Measurements from ENCODE around the gene PIGQ. TPM values are rescaled to one million over a fixed set of nuclear protein-coding genes. Genes with fewer than 3 reads are reported as not detected.

The PIGQ gene
- total and polyA plus RNA-seq, 2 of the 8 experiments (the other 6 are each of a cell fraction or from before 2014, with no cell fraction given) = 36.0 to 49.2 TPM

DNA sequence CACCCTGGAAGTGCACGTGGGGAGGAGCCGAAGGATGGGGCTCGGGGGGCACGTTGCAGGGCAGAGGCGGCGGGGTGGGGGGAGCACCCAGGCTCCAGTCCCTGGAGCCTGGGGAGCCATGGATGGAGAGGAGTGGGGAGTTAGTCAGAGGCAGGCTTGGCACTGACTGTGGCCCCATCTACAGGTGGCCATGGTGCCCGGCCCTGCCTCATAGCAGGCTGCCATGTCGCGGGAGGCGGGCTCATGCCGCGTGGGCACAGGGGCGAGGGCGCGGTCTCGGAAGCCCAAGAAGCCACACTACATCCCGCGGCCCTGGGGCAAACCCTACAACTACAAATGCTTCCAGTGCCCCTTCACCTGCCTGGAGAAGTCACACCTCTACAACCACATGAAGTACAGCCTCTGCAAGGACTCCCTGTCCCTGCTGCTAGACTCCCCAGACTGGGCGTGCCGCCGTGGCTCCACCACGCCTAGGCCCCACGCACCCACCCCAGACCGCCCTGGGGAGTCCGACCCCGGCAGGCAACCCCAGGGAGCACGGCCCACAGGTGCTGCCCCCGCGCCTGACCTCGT, 6.6 kb upstream of the PIGQ start:
- ChIA-PET CTCF (ENCODE audit: partially characterized antibody) (interaction anchor here (1.3 kb wide), 1 partner anchor 30 kb away, joined by 3 read pairs; no protein-coding TSS in a partner anchor), POLR2A (ENCODE audit: partially characterized antibody) (interaction anchor here (1.1 to 7.9 kb wide), 3 partner anchors 9 to 24 kb away, joined by 3 to 58 read pairs (median 4); no protein-coding TSS in a partner anchor)
- Histone ChIP-seq H3K27ac (ENCODE audit: low read depth, low read length) (no peak overlapping the region), H3K23ac (ENCODE audit: insufficient read length) (no peak overlapping the region), H2BK15ac (ENCODE audit: low read length) (no peak overlapping the region), H3K79me1 (ENCODE audit: low read depth, low read length) (no peaks in the 10 kb centered on the region), H3K18ac (ENCODE audit: extremely low read depth, low read length) (no peak overlapping the region), H3K9ac (replicated peaks in 1 of 4; ENCODE audit: extremely low read depth in 1 of 4, low read depth in 3 of 4, low read length in 3 of 4) (no peak overlapping the region), H3K4me2 (ENCODE audit: insufficient read depth in 1 of 2, low read depth in 2 of 2, low read length in 2 of 2) (no peak overlapping the region), H4K91ac (replicated peaks; ENCODE audit: insufficient read length, low read length) (no peak overlapping the region), H3K14ac (ENCODE audit: insufficient read length) (no peak overlapping the region), H2BK20ac (ENCODE audit: low read length) (no peak overlapping the region), H4K8ac (ENCODE audit: extremely low read depth, insufficient read depth, low read length) (no peak overlapping the region), H4K5ac (ENCODE audit: insufficient read length, low read depth, low read length) (no peak overlapping the region), H3K4me1 (replicated peaks in 1 of 4; ENCODE audit: control insufficient read depth in 3 of 4, insufficient read depth in 4 of 4, low read length in 3 of 4) (peaks cover 0 to 29% (median 14%) of the 10 kb centered on the region in 4 experiments; a peak in 4 of 7 replicates), H2BK120ac (replicated peaks; ENCODE audit: low read depth, low read length) (no peak overlapping the region), H4K20me1 (replicated peaks in 1 of 2; ENCODE audit: control insufficient read depth in 1 of 2, insufficient read depth in 2 of 2, low read length in 2 of 2) (peaks cover 0 to 3% of the 10 kb centered on the region in 2 experiments), H3K4ac (replicated peaks; ENCODE audit: insufficient read length, low read depth, low read length) (no peak overlapping the region), H3K79me2 (ENCODE audit: control insufficient read depth in 1 of 2, insufficient read depth in 2 of 2, low read length in 2 of 2) (no peaks in the 10 kb centered on the region), H3K4me3 (ENCODE audit: extremely low read depth in 1 of 4, insufficient read depth in 2 of 4, low read depth in 3 of 4, low read length in 4 of 4) (no peak overlapping the region), H2AK5ac (ENCODE audit: low read depth, low read length) (no peak overlapping the region), H3K27me3 (replicated peaks in 1 of 4; ENCODE audit: control insufficient read depth in 3 of 4, extremely low read depth in 1 of 4, insufficient read depth in 3 of 4, low read length in 3 of 4) (peaks cover 22 to 36% (median 30%) of the 10 kb centered on the region in 4 experiments; a peak in 6 of 7 replicates), H3K56ac (replicated peaks; ENCODE audit: insufficient read length, low read depth, low read length) (no peak overlapping the region), H3K36me3 (ENCODE audit: control insufficient read depth in 2 of 4, insufficient read depth in 4 of 4, low read length in 3 of 4) (no peaks in the 10 kb centered on the region; a peak in 1 of 8 replicates), H3K23me2 (ENCODE audit: low read depth, low read length) (peaks cover 9% of the 10 kb centered on the region), H3K9me3 (ENCODE audit: insufficient read depth in 2 of 2, low read depth in 1 of 2, low read length in 1 of 2) (no peaks in the 10 kb centered on the region), H2AFZ (ENCODE audit: low read length) (no peak overlapping the region), H2BK5ac (ENCODE audit: low read depth, low read length) (no peak overlapping the region), H2BK12ac (ENCODE audit: low read depth, low read length) (no peak overlapping the region)
- WGBS, 2 experiments (ENCODE audit: extremely low coverage in 1 of 2, insufficient coverage in 1 of 2, insufficient read length in 1 of 2, insufficient replicate concordance in 2 of 2, low coverage in 1 of 2, low lambda C conversion rate in 2 of 2, missing lambda C conversion rate in 1 of 2) = 88% methylated on average over 25 of the region's 30 CpGs; no CpG with 5 or more reads in 1 of the 2 experiments
- FAIRE-seq = no peak
- DNase-seq (ENCODE audit: low read depth in 1 of 2, low spot score in 2 of 2) = no peak
- TF ChIP-seq CBX8 (IDR thresholded peaks at IDR 0.05; ENCODE audit: borderline replicate concordance, low read depth, low read length) (no peak), KDM1A (IDR thresholded peaks at IDR 0.05; ENCODE audit: borderline replicate concordance, low read length) (no peak), BRCA1 (IDR thresholded peaks at IDR 0.05; ENCODE audit: low read depth, low read length) (no peak), TAF1 (IDR thresholded peaks at IDR 0.05; ENCODE audit: low read depth, low read length) (no peak), BCL11A (IDR thresholded peaks at IDR 0.05; ENCODE audit: low read depth in 2 of 2, low read length in 2 of 2) (no peak), SRF (IDR thresholded peaks at IDR 0.05; ENCODE audit: low read depth, low read length) (no peak), EZH2 (IDR thresholded peaks at IDR 0.05; ENCODE audit: low read depth, low read length, severe bottlenecking) (no peak), KDM5A (IDR thresholded peaks at IDR 0.05; ENCODE audit: low read length) (no peak), SUZ12 (IDR thresholded peaks at IDR 0.05; ENCODE audit: low read length) (no peak), TCF12 (IDR thresholded peaks at IDR 0.05; ENCODE audit: low read depth, low read length) (no peak), CBX5 (IDR thresholded peaks at IDR 0.05; ENCODE audit: low read depth, low read length) (no peak), PHF8 (conservative IDR thresholded peaks at IDR 0.05; ENCODE audit: low read depth, low read length) (no peak)
- TF ChIP-seq, protein P1, sequence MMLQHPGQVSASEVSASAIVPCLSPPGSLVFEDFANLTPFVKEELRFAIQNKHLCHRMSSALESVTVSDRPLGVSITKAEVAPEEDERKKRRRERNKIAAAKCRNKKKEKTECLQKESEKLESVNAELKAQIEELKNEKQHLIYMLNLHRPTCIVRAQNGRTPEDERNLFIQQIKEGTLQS (IDR thresholded peaks at IDR 0.05; ENCODE audit: insufficient read depth, low read depth, low read length) = no peak

Data from H1 (cell line).